ENCODE measurements around the gene DNALI1. TPM values are rescaled to one million over a fixed set of nuclear protein-coding genes. Genes with fewer than 3 reads are reported as not detected.
"Not testable (repeated sequence)": the region's sequence is repeated elsewhere in the genome, so short reads cannot be mapped to it uniquely, and the experiment has no call there.

Gene DNALI1
- total RNA-seq, 1 experiment from 2014 or later: 0.23 TPM

GRCh38 chr1:37553927-37554808 lies 2.6 kb upstream of the DNALI1 start, which contains the start of gene SNIP1:
SNIP1 (minus strand) TSS chr1:37554293; CDS start chr1:37554229, 64 bp downstream.
- peak; percentile 89 for DNase-seq (ENCODE audit: low spot score)

GRCh38 chr1:37557402-37557801 lies 662 bp downstream of the DNALI1 start:
- DNase-seq (ENCODE audit: low spot score): no peak

GRCh38 chr1:37558411-37558810 lies 1.7 kb downstream of the DNALI1 start:
- DNase-seq (ENCODE audit: low spot score): no peak

GRCh38 chr1:37559080-37559479 lies 2.3 kb downstream of the DNALI1 start:
- no peak for DNase-seq (ENCODE audit: low spot score)

- DNase-seq (ENCODE audit: low spot score): not testable (repeated sequence)
These were observed 3.2 kb downstream of the DNALI1 start for GRCh38 chr1:37559957-37560379.

GRCh38 chr1:37560401-37561132 lies 3.8 kb downstream of the DNALI1 start:
- DNase-seq (ENCODE audit: low spot score): no peak

- peak; percentile 31 for DNase-seq (ENCODE audit: low spot score)
These were observed 4.7 kb downstream of the DNALI1 start for GRCh38 chr1:37561133-37562132.

- no peak for DNase-seq (ENCODE audit: low spot score)
These were observed 6.2 kb downstream of the DNALI1 start for GRCh38 chr1:37562984-37563383.

- no peak for DNase-seq (ENCODE audit: low spot score)
These were observed 8.2 kb downstream of the DNALI1 start for GRCh38 chr1:37564892-37565291.

GRCh38 chr1:37567023-37567422 lies 10.3 kb downstream of the DNALI1 start:
- DNase-seq (ENCODE audit: low spot score): no peak

- DNase-seq (ENCODE audit: low spot score): no peak
These were observed 14.0 kb downstream of the DNALI1 start for GRCh38 chr1:37570528-37571334.

- DNase-seq (ENCODE audit: low spot score): no peak
These were observed 18.2 kb downstream of the DNALI1 start for GRCh38 chr1:37574834-37575480.

GRCh38 chr1:37575692-37576091 lies 19.0 kb downstream of the DNALI1 start:
- no peak for DNase-seq (ENCODE audit: low spot score)

GRCh38 chr1:37584544-37584943 lies 27.8 kb downstream of the DNALI1 start:
- DNase-seq (ENCODE audit: low spot score): not testable (repeated sequence)

GRCh38 chr1:37588939-37589338 lies 32.2 kb downstream of the DNALI1 start:
- DNase-seq (ENCODE audit: low spot score): no peak

- DNase-seq (ENCODE audit: low spot score): no peak
These were observed 37.0 kb downstream of the DNALI1 start for GRCh38 chr1:37593726-37594125.

GRCh38 chr1:37595440-37596181 lies 38.9 kb downstream of the DNALI1 start, which contains the start of gene GNL2:
GNL2 (minus strand) TSS chr1:37595937; CDS start chr1:37595822, 115 bp downstream.
- DNase-seq (ENCODE audit: low spot score): peak; percentile 98

- no peak for DNase-seq (ENCODE audit: low spot score)
These were observed 39.5 kb downstream of the DNALI1 start for GRCh38 chr1:37596182-37596667.

- no peak for DNase-seq (ENCODE audit: low spot score)
These were observed 43.2 kb downstream of the DNALI1 start for GRCh38 chr1:37599940-37600339.
